GM21576 (cell line): ENCODE results near the gene PAX5.
A peak's percentile ranks its signal among the peaks of the same experiment; 100 is the strongest.
"Not testable (repeated sequence)": the region's sequence is repeated elsewhere in the genome, so short reads cannot be mapped to it uniquely, and the experiment has no call there.

Source experiments
- ATAC-seq: cut with Tn5 transposase; IDR thresholded peaks from one replicate; pipeline ENCODE4 v1.9.1; 2021; ENCODE audit warnings: mild to moderate bottlenecking, moderate library complexity; ENCODE audit not compliant: unreplicated experiment

Gene PAX5

GRCh38 chr9:37033682-37034304 lies at the start of gene PAX5:
TSS of gene PAX5 (minus strand) at chr9:37034268. CDS start at chr9:37034031, 237 bp downstream.
- ATAC-seq = no peak

GRCh38 chr9:37083654-37084053 lies 49.6 kb upstream of the PAX5 start:
- no peak for ATAC-seq

GRCh38 chr9:37082214-37082765 lies 48.2 kb upstream of the PAX5 start:
- ATAC-seq = no peak

GRCh38 chr9:37081507-37081906 lies 47.4 kb upstream of the PAX5 start:
- not testable (repeated sequence) for ATAC-seq

- peak; percentile 19 for ATAC-seq
Measured at GRCh38 chr9:37080165-37080628, 46.1 kb upstream of the PAX5 start.

GRCh38 chr9:37079370-37080164 lies 45.5 kb upstream of the PAX5 start:
- ATAC-seq = peak; percentile 88

- peak; percentile 40 for ATAC-seq
Measured at GRCh38 chr9:37074790-37075189, 40.7 kb upstream of the PAX5 start.

GRCh38 chr9:37066139-37066725 lies 32.2 kb upstream of the PAX5 start:
- peak; percentile 88 for ATAC-seq

- no peak for ATAC-seq
Measured at GRCh38 chr9:37062336-37062735, 28.3 kb upstream of the PAX5 start.

- no peak for ATAC-seq
Measured at GRCh38 chr9:37061768-37062167, 27.7 kb upstream of the PAX5 start.

- ATAC-seq = no peak
Measured at GRCh38 chr9:37060833-37061232, 26.8 kb upstream of the PAX5 start.

GRCh38 chr9:37056046-37056920 lies 22.2 kb upstream of the PAX5 start:
- ATAC-seq = no peak

GRCh38 chr9:37054363-37054720 lies 20.3 kb upstream of the PAX5 start:
- not testable (repeated sequence) for ATAC-seq

- no peak for ATAC-seq
Measured at GRCh38 chr9:37053684-37054362, 19.8 kb upstream of the PAX5 start.

- ATAC-seq = no peak
Measured at GRCh38 chr9:37046683-37047082, 12.6 kb upstream of the PAX5 start.

GRCh38 chr9:37042421-37042820 lies 8.4 kb upstream of the PAX5 start:
- no peak for ATAC-seq

GRCh38 chr9:37040508-37041127 lies 6.5 kb upstream of the PAX5 start:
- ATAC-seq = no peak

- no peak for ATAC-seq
Measured at GRCh38 chr9:37038943-37039464, 4.9 kb upstream of the PAX5 start.

- ATAC-seq = no peak
Measured at GRCh38 chr9:37038302-37038942, 4.4 kb upstream of the PAX5 start.
